Upper lobe of left lung (tissue), 6 donors: ENCODE data around the gene CCDC190. TPM values are rescaled to one million over a fixed set of nuclear protein-coding genes. Genes with fewer than 3 reads are reported as not detected.

Experiments used
- ATAC-seq, 2 donors: fragments of 200-7000 bp; cut with Tn5 transposase; one replicate each; pipeline ENCODE4 v1.9.1; 2022; ENCODE audit warnings: mild to moderate bottlenecking in 2 of 2, moderate library complexity in 2 of 2; ENCODE audit not compliant: low FRiP score in 2 of 2
- DNase-seq, 2 donors: peaks; one replicate each; pipeline ENCODE4 v3.0.0-alpha.2; 2019 to 2020
- H3K27ac ChIP-seq, 4 donors: fragments of 200-600 bp; sonication (generic); one replicate each; pipeline ENCODE4 v1.5.1; 2016 to 2019
- H3K27me3 ChIP-seq, 4 donors: fragments of 200-600 bp; sonication (generic); one replicate each; pipeline ENCODE4 v1.5.1; 2017 to 2019
- H3K36me3 ChIP-seq, 4 donors: fragments of 200-600 bp; sonication (generic); one replicate each; pipeline ENCODE4 v1.5.1; 2016 to 2019
- H3K4me1 ChIP-seq, 4 donors: fragments of 200-600 bp; sonication (generic); one replicate each; pipeline ENCODE4 v1.5.1; 2018 to 2019
- H3K4me3 ChIP-seq, 4 donors: fragments of 200-600 bp; sonication (generic); one replicate each; pipeline ENCODE4 v1.5.1; 2017 to 2019; ENCODE audit warnings: mild to moderate bottlenecking in 2 of 4, moderate library complexity in 1 of 4
- H3K9me3 ChIP-seq, 4 donors: fragments of 200-600 bp; sonication (generic); one replicate each; pipeline ENCODE4 v1.5.1; 2018 to 2019
- CTCF ChIP-seq, 6 experiments: fragments of 450-650 bp in 4 of 6; fragments of 200-600 bp in 2 of 6; sonication (generic) in 2 of 6; IDR thresholded peaks; one replicate each; pipeline ENCODE4 v1.5.1; 2016 to 2019; ENCODE audit warnings: antibody characterized with exemption in 6 of 6
- EP300 ChIP-seq, 4 donors: sonication (generic); formaldehyde crosslinking; IDR thresholded peaks; one replicate each; pipeline ENCODE4 v1.5.1; 2017; ENCODE audit warnings: antibody characterized with exemption in 4 of 4, control low read depth in 2 of 4
- POLR2A ChIP-seq, 4 donors: fragments of 450-650 bp; IDR thresholded peaks; one replicate each; pipeline ENCODE4 v1.5.1; 2016 to 2017; ENCODE audit warnings: antibody characterized with exemption in 4 of 4, mild to moderate bottlenecking in 2 of 4
- POLR2AphosphoS5 ChIP-seq, 2 donors: sonication (generic); formaldehyde crosslinking; IDR thresholded peaks; one replicate each; pipeline ENCODE4 v1.5.1; 2017; ENCODE audit warnings: antibody characterized with exemption in 2 of 2
- WGBS, 2 donors: methylation state at CpG; one replicate each; pipeline ENCODE4 v1.1.5; 2017 to 2018; 5-methylcytosine and 5-hydroxymethylcytosine counted together
- total RNA-seq, 6 donors: library from RNA; depleted of rRNA in 4 of 6; stranded (reverse); fragments of >200 nt in 4 of 6; gene quantifications; one replicate each; pipeline versions ENCODE4 v1.1.0 to v1.2.1, GENCODE V29; 2016 to 2021
- donor health status: DM: no; HTN: no; CAD: no; lungs with moderate emphysema.
- donor health status: DM: no; HTN: yes; CAD: no; lungs with severe emphysema.

The CCDC190 gene
- total RNA-seq, 6 donors from 2014 or later, result 0.76 to 48.0 (median 1.5) TPM; not detected in 1

- no peaks in the 10 kb centered on the region for H3K36me3 ChIP-seq
- no peak overlapping the region for H3K27ac ChIP-seq
- DNase-seq, result no peak
- no peak for ATAC-seq
- no peak overlapping the region for H3K4me3 ChIP-seq
- H3K9me3 ChIP-seq, result peaks cover 7 to 15% (median 11%) of the 10 kb centered on the region in 4 donors
- no peaks in the 10 kb centered on the region for H3K4me1 ChIP-seq
- no peak for TF ChIP-seq EP300 (IDR thresholded peaks at IDR 0.05)
- no peak for TF ChIP-seq CTCF (IDR thresholded peaks at IDR 0.05)
- no peaks in the 10 kb centered on the region for H3K27me3 ChIP-seq
These were observed 20.6 kb downstream of the CCDC190 start for GRCh38 chr1:162840250-162840839.

- Histone ChIP-seq H3K4me3 (no peak overlapping the region), H3K9me3 (peaks cover 7 to 15% (median 11%) of the 10 kb centered on the region in 4 donors), H3K4me1 (no peaks in the 10 kb centered on the region), H3K36me3 (no peaks in the 10 kb centered on the region), H3K27ac (no peak overlapping the region), H3K27me3 (no peaks in the 10 kb centered on the region)
- no peak for DNase-seq
- WGBS, 2 donors, result 96 to 100% methylated on average over 4 of the region's 4 CpGs
- TF ChIP-seq POLR2A (IDR thresholded peaks at IDR 0.05), result no peak
- TF ChIP-seq POLR2AphosphoS5 (IDR thresholded peaks at IDR 0.05), result no peak
- TF ChIP-seq EP300 (IDR thresholded peaks at IDR 0.05), result no peak
- TF ChIP-seq CTCF (IDR thresholded peaks at IDR 0.05), result no peak
- no peak for ATAC-seq
These were observed 22.1 kb downstream of the CCDC190 start for GRCh38 chr1:162838863-162839262.

GRCh38 chr1:162835157-162835899, 25.6 kb downstream of the CCDC190 start:
- no peak for TF ChIP-seq POLR2AphosphoS5 (IDR thresholded peaks at IDR 0.05)
- no peak for TF ChIP-seq EP300 (IDR thresholded peaks at IDR 0.05)
- no peak for TF ChIP-seq CTCF (IDR thresholded peaks at IDR 0.05)
- TF ChIP-seq POLR2A (IDR thresholded peaks at IDR 0.05), result no peak
- Histone ChIP-seq H3K9me3 (peaks cover 7 to 15% (median 11%) of the 10 kb centered on the region in 4 donors), H3K27ac (no peak overlapping the region), H3K4me3 (no peak overlapping the region), H3K36me3 (no peaks in the 10 kb centered on the region), H3K4me1 (no peaks in the 10 kb centered on the region), H3K27me3 (no peaks in the 10 kb centered on the region)
- WGBS, 2 donors, result 41 to 50% methylated on average over 3 of the region's 3 CpGs
- DNase-seq, result no peak
- ATAC-seq, result no peak

- 81 to 94% methylated on average over 2 to 3 of the region's 3 CpGs for WGBS, 2 donors
- H3K36me3 ChIP-seq, result no peaks in the 10 kb centered on the region
- no peak for DNase-seq
These were observed 28.5 kb downstream of the CCDC190 start for GRCh38 chr1:162832470-162832869.

More at GRCh38 chr1:162832470-162832869, 28.5 kb downstream of the CCDC190 start:
- Histone ChIP-seq H3K27ac (no peak overlapping the region), H3K4me3 (no peak overlapping the region), H3K9me3 (no peaks in the 10 kb centered on the region), H3K27me3 (no peaks in the 10 kb centered on the region), H3K4me1 (no peaks in the 10 kb centered on the region)
- no peak for ATAC-seq
- TF ChIP-seq CTCF (IDR thresholded peaks at IDR 0.05), result no peak
- no peak for TF ChIP-seq POLR2A (IDR thresholded peaks at IDR 0.05)
- TF ChIP-seq EP300 (IDR thresholded peaks at IDR 0.05), result no peak
- TF ChIP-seq POLR2AphosphoS5 (IDR thresholded peaks at IDR 0.05), result no peak
